Fibroblast of upper back skin (primary cell): ENCODE measurements around the gene ADGRL1.

ENCODE experiments used
- DNase-seq: peaks from one replicate; pipeline ENCODE4 v3.0.0-alpha.2; 2013

Gene ADGRL1

DNA sequence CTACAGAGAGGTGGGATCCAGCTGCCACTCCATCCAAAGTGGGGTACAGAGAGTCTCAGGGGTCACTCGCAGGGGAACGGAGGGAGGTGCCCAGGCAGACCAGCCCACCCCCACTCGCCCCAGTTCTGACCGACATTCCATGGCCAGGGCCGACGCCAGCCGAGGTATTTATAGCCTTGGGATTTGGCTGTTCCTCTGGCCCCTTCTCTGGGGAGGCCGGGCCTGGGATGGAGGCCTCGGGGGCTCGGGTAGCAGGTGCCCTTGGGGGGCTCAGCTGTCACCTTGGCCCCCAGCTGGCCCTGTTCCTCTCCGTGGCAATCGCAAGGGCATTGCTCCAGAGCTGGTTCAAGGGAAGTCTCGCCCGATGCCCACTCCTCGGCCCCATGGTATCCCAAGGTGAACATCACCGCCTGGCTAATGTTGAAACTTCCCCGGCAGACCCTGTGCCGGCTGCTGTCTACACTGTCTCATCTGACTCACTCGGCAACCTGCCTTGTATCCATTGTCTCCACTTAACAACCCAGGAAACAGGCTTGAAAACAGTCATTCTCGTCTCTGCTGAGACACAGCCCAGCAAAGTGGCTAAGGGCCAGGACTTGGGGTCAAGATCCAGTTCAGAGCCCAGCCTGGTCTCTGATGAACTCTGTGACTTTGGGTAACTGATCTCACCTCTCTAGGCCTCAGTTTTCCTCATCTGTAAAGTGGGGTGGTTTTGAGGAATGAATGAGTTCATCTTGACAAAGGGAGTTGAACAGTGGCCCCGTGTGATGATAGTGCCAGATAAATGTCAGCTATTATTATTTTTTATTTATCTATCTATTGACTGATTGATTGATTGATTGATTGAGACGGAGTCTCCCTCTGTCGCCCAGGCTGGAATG is 98.1 kb downstream of the ADGRL1 start:
- no peak for DNase-seq

DNA sequence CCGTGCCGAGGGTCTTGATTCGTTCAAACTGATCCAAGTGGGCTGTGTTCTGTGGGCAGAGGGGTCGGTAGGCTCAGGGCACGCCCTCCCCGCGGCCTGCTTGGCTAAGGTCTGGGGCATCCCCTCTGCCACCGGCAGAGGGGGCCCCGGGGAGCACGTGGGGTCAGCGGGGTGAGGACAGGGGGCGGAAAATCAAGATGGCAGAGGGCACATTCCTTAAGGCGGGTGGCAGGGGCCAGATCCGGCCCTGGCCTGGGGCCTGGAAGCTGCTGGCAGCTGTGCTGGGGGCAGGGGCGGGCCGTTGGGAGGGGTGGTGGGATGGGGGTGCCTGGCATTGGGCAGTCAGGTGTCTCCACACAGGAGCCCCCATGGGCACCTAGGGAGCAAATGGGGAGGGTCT is 99.1 kb downstream of the ADGRL1 start:
- DNase-seq = no peak

GRCh38 chr19:14105680-14106079 is 100.3 kb downstream of the ADGRL1 start:
- no peak for DNase-seq

- no peak for DNase-seq
Measured at GRCh38 chr19:14103310-14103709, 102.7 kb downstream of the ADGRL1 start.

- DNase-seq = no peak
Measured at GRCh38 chr19:14102756-14103155, 103.2 kb downstream of the ADGRL1 start.

- DNase-seq = no peak
Measured at GRCh38 chr19:14102102-14102696, 103.8 kb downstream of the ADGRL1 start.

DNA sequence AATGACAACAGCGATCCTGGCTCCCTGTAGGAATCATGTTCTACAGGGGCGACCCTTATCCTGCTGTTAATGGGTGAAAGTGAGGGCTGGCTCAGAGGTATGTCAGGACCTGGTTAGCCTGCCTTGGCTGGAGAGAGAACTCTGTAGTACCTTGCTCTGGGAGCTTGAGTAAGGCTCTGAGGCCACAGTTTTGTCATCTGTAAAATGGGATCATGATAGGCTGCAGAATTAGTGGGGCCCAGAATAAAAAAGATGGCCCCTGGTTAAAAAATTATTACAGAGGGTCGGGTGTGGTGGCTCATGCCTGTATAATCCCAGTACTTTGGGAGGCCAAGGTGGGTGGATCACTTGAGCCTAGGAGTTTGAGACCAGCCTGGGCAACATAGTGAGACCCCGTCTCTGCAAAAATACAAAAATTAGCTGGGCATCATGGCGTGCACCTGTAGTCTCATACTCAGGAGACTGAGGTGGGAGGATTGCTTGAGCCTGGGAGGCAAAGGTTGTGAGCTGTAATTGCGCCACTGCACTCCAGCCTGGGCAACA is 104.9 kb downstream of the ADGRL1 start:
- no peak for DNase-seq
